ENCODE measurements around the gene FNDC1. TPM values are rescaled to one million over a fixed set of nuclear protein-coding genes. Genes with fewer than 3 reads are reported as not detected.

The FNDC1 gene
- total RNA-seq, 1 experiment from 2014 or later = 0.31 TPM

DNA sequence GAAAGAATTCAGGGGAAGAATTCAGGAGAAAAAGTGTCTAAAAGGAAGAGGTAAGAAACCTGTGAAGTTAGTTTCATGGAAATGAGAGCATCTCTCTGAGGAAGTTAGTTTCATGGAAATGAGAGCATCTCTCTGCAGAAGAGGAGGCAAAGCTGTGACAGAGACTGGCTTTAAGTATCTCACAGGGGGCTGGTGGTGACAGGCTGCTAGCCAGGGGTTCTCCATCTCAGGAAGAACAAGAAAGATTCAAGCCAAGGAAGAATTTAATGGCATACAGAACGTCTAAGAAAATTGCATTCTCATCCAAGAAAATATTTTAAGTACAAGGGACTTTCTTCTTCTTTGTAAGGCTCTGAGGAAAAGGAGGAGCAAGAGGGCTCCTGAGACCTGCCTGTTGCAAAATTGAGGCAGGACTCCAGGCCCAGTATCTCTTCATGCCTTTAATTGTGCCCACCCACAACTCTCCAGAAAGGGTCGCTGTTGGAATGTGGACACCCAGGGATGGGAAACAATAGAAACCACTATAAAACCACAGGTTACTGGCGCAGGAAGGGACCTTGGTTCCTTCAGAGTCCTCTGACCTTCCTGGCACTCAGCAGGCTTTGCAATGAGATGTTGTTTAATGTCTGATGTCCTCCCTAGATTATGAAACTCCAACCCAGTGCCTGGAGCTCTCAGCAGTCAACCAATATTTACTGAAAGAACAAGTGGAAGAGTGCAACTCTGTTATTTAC lies 136.8 kb downstream of the FNDC1 start:
- DNase-seq (ENCODE audit: low spot score) = no peak

GRCh38 chr6:159307246-159307790 lies 138.1 kb downstream of the FNDC1 start:
- DNase-seq (ENCODE audit: low spot score) = no peak

GRCh38 chr6:159308198-159308597 lies 139.0 kb downstream of the FNDC1 start:
- no peak for DNase-seq (ENCODE audit: low spot score)

GRCh38 chr6:159309723-159310122 lies 140.5 kb downstream of the FNDC1 start:
- no peak for DNase-seq (ENCODE audit: low spot score)

DNA sequence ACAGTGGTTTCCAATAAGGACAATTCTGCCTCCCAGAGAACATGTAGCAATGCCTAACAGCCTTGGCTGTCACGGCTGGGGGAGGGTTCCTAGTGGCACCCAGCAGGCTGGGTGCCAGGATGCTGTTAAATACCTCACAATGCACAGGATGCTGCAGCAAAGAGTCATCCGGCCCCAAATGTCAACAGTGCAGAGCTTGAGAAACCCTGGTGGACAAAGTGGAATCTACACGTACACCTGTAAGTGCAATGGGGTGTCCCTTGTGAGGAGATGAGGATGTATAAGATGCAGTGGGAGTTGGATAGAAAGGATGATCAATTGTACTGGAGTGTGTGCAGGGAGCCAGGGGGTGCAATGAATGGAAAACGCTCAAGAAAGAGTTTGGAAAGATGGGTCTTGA lies 142.4 kb downstream of the FNDC1 start:
- peak; percentile 4 for DNase-seq (ENCODE audit: low spot score)

GRCh38 chr6:159312206-159312605 lies 143.0 kb downstream of the FNDC1 start:
- no peak for DNase-seq (ENCODE audit: low spot score)

GRCh38 chr6:159313018-159313417 lies 143.8 kb downstream of the FNDC1 start:
- no peak for DNase-seq (ENCODE audit: low spot score)

GRCh38 chr6:159315562-159315961 lies 146.4 kb downstream of the FNDC1 start:
- DNase-seq (ENCODE audit: low spot score) = no peak

GRCh38 chr6:159317430-159317829 lies 148.2 kb downstream of the FNDC1 start:
- DNase-seq (ENCODE audit: low spot score) = no peak

- DNase-seq (ENCODE audit: low spot score) = no peak
These were observed 152.1 kb downstream of the FNDC1 start for GRCh38 chr6:159321267-159321666.

Other genes with a start within 250 kb of the FNDC1 start
- 1.3 and 2.1 TPM in 2 replicates for gene RSPH3, start 169.2 kb upstream of the FNDC1 start, total RNA-seq (2014; rRNA removed; shearing (Covaris generic))
- gene TAGAP, start 124.4 kb upstream of the FNDC1 start, total RNA-seq (2014; rRNA removed; shearing (Covaris generic)) = not detected in 2 replicates